ENCODE results near the gene DDX17. TPM values are rescaled to one million over a fixed set of nuclear protein-coding genes. Genes with fewer than 3 reads are reported as not detected.

The DDX17 gene
- total RNA-seq, 1 experiment from 2014 or later: 529 TPM

DNA sequence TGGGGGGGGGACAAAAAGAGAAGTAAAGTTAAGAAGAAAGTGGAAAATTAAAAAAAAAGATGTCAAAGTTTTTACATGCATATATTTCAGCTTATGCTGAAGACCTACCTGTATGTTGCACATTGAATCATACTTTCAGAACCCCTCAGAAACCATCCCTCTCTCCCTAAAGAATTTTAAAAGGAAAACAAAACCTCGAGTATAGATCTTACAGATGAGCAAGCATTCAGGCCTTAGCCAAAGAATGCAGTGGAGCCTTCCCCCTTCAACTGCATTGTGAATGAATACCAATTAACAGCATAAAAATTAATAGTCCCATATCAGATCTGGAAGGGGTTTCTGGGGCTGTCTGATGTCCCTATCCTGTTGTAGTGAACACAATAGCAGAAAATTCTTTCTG, 21.9 kb downstream of the DDX17 start:
- no peak for DNase-seq
- Histone ChIP-seq H3K9ac (ENCODE audit: extremely low read depth, insufficient read length, low read length) (no peak overlapping the region), H2BK5ac (ENCODE audit: insufficient read length, low read length) (no peak overlapping the region), H3T11ph (ENCODE audit: low read length) (no peak overlapping the region), H3K14ac (ENCODE audit: insufficient read depth, low read length) (no peak overlapping the region), H3K9me3 (ENCODE audit: control insufficient read depth, low read depth, low read length) (no peaks in the 10 kb centered on the region), H3K27ac (ENCODE audit: insufficient read length, low read depth, low read length) (no peak overlapping the region), H4K20me1 (ENCODE audit: control insufficient read depth, insufficient read depth, insufficient read length) (no peaks in the 10 kb centered on the region), H2AK5ac (ENCODE audit: insufficient read length, low read length) (no peak overlapping the region), H2BK15ac (ENCODE audit: low read depth, low read length) (no peak overlapping the region), H3K56ac (ENCODE audit: insufficient read length, low read depth, low read length) (no peak overlapping the region), H4K91ac (ENCODE audit: insufficient read length, low read depth, low read length) (no peak overlapping the region), H3K4me2 (ENCODE audit: insufficient read depth, insufficient read length, low read length) (no peak overlapping the region), H2AFZ (ENCODE audit: low read length) (no peak overlapping the region), H3K23me2 (ENCODE audit: insufficient read length, low read depth, low read length, poor library complexity, severe bottlenecking) (no peaks in the 10 kb centered on the region), H3K23ac (ENCODE audit: insufficient read length, low read depth, low read length) (no peak overlapping the region), H3K4me1 (ENCODE audit: insufficient read depth, low read length) (no peaks in the 10 kb centered on the region), H2BK120ac (ENCODE audit: low read depth, low read length, poor library complexity, severe bottlenecking) (no peak overlapping the region), H2BK12ac (ENCODE audit: insufficient read length, low read depth, low read length) (no peak overlapping the region), H3K79me1 (ENCODE audit: insufficient read depth, low read depth, low read length, poor library complexity, severe bottlenecking) (no peaks in the 10 kb centered on the region), H4K8ac (replicated peaks; ENCODE audit: insufficient read length, low read depth, low read length) (no peak overlapping the region), H2BK20ac (ENCODE audit: low read depth, low read length, poor library complexity, severe bottlenecking) (no peak overlapping the region), H3K18ac (ENCODE audit: insufficient read length, low read depth, low read length) (no peak overlapping the region), H4K5ac (ENCODE audit: insufficient read length, low read depth, low read length) (no peak overlapping the region), H3K4ac (ENCODE audit: low read depth, low read length) (no peak overlapping the region), H3K79me2 (ENCODE audit: insufficient read depth, low read length) (no peaks in the 10 kb centered on the region), H3K27me3 (ENCODE audit: insufficient read depth, low read length) (no peaks in the 10 kb centered on the region)
- Mint-ChIP-seq H3K27me3 (ENCODE audit: low read depth) (no peaks in the 10 kb centered on the region; the same call in 1 of the 2 replicates), H3K9me3 (no peaks in the 10 kb centered on the region), H3K4me1 (peaks cover 8 to 20% of the 10 kb centered on the region in 2 experiments; a peak in 3 of 4 replicates), H3K4me3 (no peak overlapping the region), H3K27ac (peak overlapping the region in 1 of 3 experiments; percentile 84; a peak in 2 of 7 replicates), H3K36me3 (ENCODE audit: insufficient read depth in 1 of 3, low read depth in 3 of 3) (peaks cover 51 to 80% (median 79%) of the 10 kb centered on the region in 3 experiments)
- TF ChIP-seq CTCF (conservative IDR thresholded peaks at IDR 0.05): no peak
- WGBS (ENCODE audit: extremely low coverage, insufficient read length, low lambda C conversion rate): no CpG with 5 or more reads among the region's 1 CpG
